Astrocyte (in vitro differentiated cells and primary cell): ENCODE data around the gene CNKSR3. TPM values are rescaled to one million over a fixed set of nuclear protein-coding genes. Genes with fewer than 3 reads are reported as not detected.
A peak's percentile ranks its signal among the peaks of the same experiment; 100 is the strongest.

Experiments used
- DNase-seq: peaks from one replicate; pipeline ENCODE4 v3.0.0-alpha.2; 2010; ENCODE audit warnings: low read depth
- FAIRE-seq: peaks from 2 replicates; lab custom pipeline; 2011; peaks lifted over from hg19 to GRCh38; lab: Jason Lieb, UNC
- H2AFZ ChIP-seq: 2 replicates; pipeline ENCODE4 v1.6.0; 2012; ENCODE audit warnings: low read depth, low read length, inconsistent platforms
- H3K27ac ChIP-seq: 2 replicates; pipeline ENCODE4 v1.5.1; 2011; ENCODE audit warnings: low read depth, low read length, inconsistent platforms
- H3K27me3 ChIP-seq: 2 replicates; pipeline ENCODE4 v1.6.0; 2011; ENCODE audit warnings: low read length, inconsistent platforms; ENCODE audit not compliant: insufficient read depth
- H3K36me3 ChIP-seq: 2 replicates; pipeline ENCODE4 v1.5.1; 2011; ENCODE audit warnings: low read length, inconsistent platforms; ENCODE audit not compliant: insufficient read depth
- H3K4me1 ChIP-seq: 2 replicates; pipeline ENCODE4 v1.5.1; 2011; ENCODE audit warnings: low read length, inconsistent platforms; ENCODE audit not compliant: insufficient read depth
- H3K4me2 ChIP-seq: 2 replicates; pipeline ENCODE4 v1.6.0; 2012; ENCODE audit warnings: low read length, inconsistent platforms
- H3K4me3 ChIP-seq: 2 replicates; pipeline ENCODE4 v1.5.1; 2011; ENCODE audit warnings: low read depth, mild to moderate bottlenecking, low read length, inconsistent platforms; ENCODE audit not compliant: insufficient read depth
- H3K79me2 ChIP-seq: 2 replicates; pipeline ENCODE4 v1.6.0; 2012; ENCODE audit warnings: mild to moderate bottlenecking, low read length, inconsistent platforms; ENCODE audit not compliant: insufficient read depth
- H3K9ac ChIP-seq: 2 replicates; pipeline ENCODE4 v1.6.0; 2012; ENCODE audit warnings: mild to moderate bottlenecking, low read length, inconsistent platforms
- H3K9me3 ChIP-seq: 2 replicates; pipeline ENCODE4 v1.5.1; 2012; ENCODE audit warnings: low read depth, mild to moderate bottlenecking, low read length, inconsistent platforms; ENCODE audit not compliant: insufficient read depth
- H4K20me1 ChIP-seq: 2 replicates; pipeline ENCODE4 v1.6.0; 2012; ENCODE audit warnings: low read length, inconsistent platforms; ENCODE audit not compliant: insufficient read depth
- H3K27ac Mint-ChIP-seq: one replicate; pipeline ENCODE4 v1.8.0; 2021; ENCODE audit warnings: mild to moderate bottlenecking, mixed read lengths; ENCODE audit not compliant: unreplicated experiment
- H3K27me3 Mint-ChIP-seq: one replicate; pipeline ENCODE4 v1.8.0; 2021; ENCODE audit warnings: low read depth, mixed read lengths; ENCODE audit not compliant: unreplicated experiment
- H3K36me3 Mint-ChIP-seq: one replicate; pipeline ENCODE4 v1.8.0; 2021; ENCODE audit warnings: low read depth, mixed read lengths; ENCODE audit not compliant: unreplicated experiment
- H3K4me1 Mint-ChIP-seq: one replicate; pipeline ENCODE4 v1.8.0; 2021; ENCODE audit warnings: low read depth, mixed read lengths; ENCODE audit not compliant: unreplicated experiment
- H3K4me3 Mint-ChIP-seq: one replicate; pipeline ENCODE4 v1.8.0; 2021; ENCODE audit warnings: mild to moderate bottlenecking, moderate library complexity, mixed read lengths; ENCODE audit not compliant: unreplicated experiment
- H3K9me3 Mint-ChIP-seq: one replicate; pipeline ENCODE4 v1.8.0; 2021; ENCODE audit warnings: mild to moderate bottlenecking, mixed read lengths; ENCODE audit not compliant: unreplicated experiment
- CTCF ChIP-seq: IDR thresholded peaks from 2 replicates; pipeline ENCODE4 v1.5.1; 2011; ENCODE audit warnings: low read depth, mild to moderate bottlenecking, inconsistent platforms, low read length, moderate library complexity; ENCODE audit not compliant: insufficient read depth
- EZH2 ChIP-seq: IDR thresholded peaks from 2 replicates; pipeline ENCODE4 v1.6.1; 2012; ENCODE audit warnings: mild to moderate bottlenecking, low read length, inconsistent platforms; ENCODE audit not compliant: insufficient read depth
- total RNA-seq: library from RNA; stranded (reverse); gene quantifications from 2 replicates; pipeline ENCODE4 v1.2.1, GENCODE V29; 2021

Gene CNKSR3
- total RNA-seq, 1 donor from 2014 or later: 11.1 TPM

- Histone ChIP-seq H3K27ac (no peak overlapping the region), H3K9me3 (no peaks in the 10 kb centered on the region), H3K4me1 (peaks cover 12% of the 10 kb centered on the region), H4K20me1 (no peaks in the 10 kb centered on the region), H3K79me2 (no peaks in the 10 kb centered on the region), H3K27me3 (no peaks in the 10 kb centered on the region), H3K4me2 (no peak overlapping the region), H3K9ac (no peak overlapping the region), H3K4me3 (no peak overlapping the region), H2AFZ (no peak overlapping the region), H3K36me3 (no peaks in the 10 kb centered on the region)
- Mint-ChIP-seq H3K36me3 (no peaks in the 10 kb centered on the region), H3K4me1 (peaks cover 17% of the 10 kb centered on the region), H3K9me3 (no peaks in the 10 kb centered on the region), H3K4me3 (no peak overlapping the region), H3K27me3 (no peaks in the 10 kb centered on the region), H3K27ac (no peak overlapping the region)
- TF ChIP-seq EZH2: no peak
- no peak for TF ChIP-seq CTCF
- FAIRE-seq (no peak), DNase-seq (no peak)
Observed at GRCh38 chr6:154345811-154346210, 164.7 kb downstream of the CNKSR3 start.

GRCh38 chr6:154343473-154344308, 166.8 kb downstream of the CNKSR3 start:
- H3K4me3 Mint-ChIP-seq: no peak overlapping the region

More at GRCh38 chr6:154343473-154344308, 166.8 kb downstream of the CNKSR3 start:
- no peaks in the 10 kb centered on the region for H3K36me3 ChIP-seq
- peaks cover 17% of the 10 kb centered on the region for H3K4me1 Mint-ChIP-seq
- no peaks in the 10 kb centered on the region for H4K20me1 ChIP-seq
- no peak for TF ChIP-seq EZH2
- TF ChIP-seq CTCF: peak; percentile 33
- no peaks in the 10 kb centered on the region for H3K27me3 Mint-ChIP-seq
- no peak overlapping the region for H3K9ac ChIP-seq
- no peaks in the 10 kb centered on the region for H3K27me3 ChIP-seq
- no peaks in the 10 kb centered on the region for H3K9me3 ChIP-seq
- H3K36me3 Mint-ChIP-seq: no peaks in the 10 kb centered on the region
- no peak overlapping the region for H3K27ac ChIP-seq
- peak; percentile 57 for DNase-seq
- peak overlapping the region; percentile 38 for H3K4me2 ChIP-seq
- no peak for FAIRE-seq
- H3K79me2 ChIP-seq: no peaks in the 10 kb centered on the region
- H3K4me3 ChIP-seq: no peak overlapping the region
- H3K27ac Mint-ChIP-seq: no peak overlapping the region
- H3K9me3 Mint-ChIP-seq: no peaks in the 10 kb centered on the region
- peaks cover 12% of the 10 kb centered on the region for H3K4me1 ChIP-seq
- H2AFZ ChIP-seq: peak overlapping the region; percentile 24
